ENCODE results near the gene SHOC2. TPM values are rescaled to one million over a fixed set of nuclear protein-coding genes. Genes with fewer than 3 reads are reported as not detected.

Gene SHOC2
- total and polyA plus RNA-seq, 2 of the 13 experiments (the other 11 are each of a cell fraction or from before 2014, with no cell fraction given), result 8.6 to 25.5 TPM

- TF ChIP-seq AFF4 (CRISPR knock-in tag; IDR thresholded peaks at IDR 0.05) (no peak), MAX (IDR thresholded peaks at IDR 0.05) (peak; percentile 49; the same call in 1 of the 2 replicates), ZGPAT (CRISPR knock-in tag; IDR thresholded peaks at IDR 0.05) (no peak), ZNF562 (CRISPR knock-in tag; IDR thresholded peaks at IDR 0.05; ENCODE audit: borderline replicate concordance) (no peak), DPF2 (CRISPR knock-in tag; IDR thresholded peaks at IDR 0.05; ENCODE audit: borderline replicate concordance, low read depth) (no peak), ZNF574 (CRISPR knock-in tag; IDR thresholded peaks at IDR 0.05) (no peak), ZBTB42 (CRISPR knock-in tag; IDR thresholded peaks at IDR 0.05) (no peak), ZFP1 (CRISPR knock-in tag; IDR thresholded peaks at IDR 0.05) (no peak), DDIT3 (CRISPR knock-in tag; IDR thresholded peaks at IDR 0.05) (no peak), GABPB1 (CRISPR knock-in tag; IDR thresholded peaks at IDR 0.05) (no peak), MXD3 (CRISPR knock-in tag; IDR thresholded peaks at IDR 0.05) (no peak), PCBP1 (IDR thresholded peaks at IDR 0.05; ENCODE audit: borderline replicate concordance, low read depth, low read length) (no peak), HNF1B (CRISPR knock-in tag; IDR thresholded peaks at IDR 0.05) (peak; percentile 54; the same call in 1 of the 2 replicates), ZNF839 (CRISPR knock-in tag; IDR thresholded peaks at IDR 0.05; ENCODE audit: borderline replicate concordance) (no peak), ZNF550 (CRISPR knock-in tag; IDR thresholded peaks at IDR 0.05; ENCODE audit: borderline replicate concordance) (no peak), MIXL1 (CRISPR knock-in tag; IDR thresholded peaks at IDR 0.05) (peak; percentile 85; the same call in 1 of the 2 replicates), TMF1 (CRISPR knock-in tag; IDR thresholded peaks at IDR 0.05; ENCODE audit: low read depth) (no peak)
These were observed 4.6 kb downstream of the SHOC2 start (continued) for GRCh38 chr10:110923856-110924493.
